Nephron progenitor cell (in vitro differentiated cells): ENCODE data around the gene DNAI4.
"Not testable (repeated sequence)": the region's sequence is repeated elsewhere in the genome, so short reads cannot be mapped to it uniquely, and the experiment has no call there.

Experiments
- DNase-seq: peaks from one replicate; pipeline ENCODE4 v3.0.0; 2021
- H3K27ac Mint-ChIP-seq: 2 replicates; pipeline ENCODE4 v1.8.0; 2021; ENCODE audit warnings: mild to moderate bottlenecking, moderate library complexity, mixed read lengths
- H3K27me3 Mint-ChIP-seq: 2 replicates; pipeline ENCODE4 v1.8.0; 2021; ENCODE audit warnings: mild to moderate bottlenecking, low read depth, mixed read lengths; ENCODE audit not compliant: poor library complexity
- H3K36me3 Mint-ChIP-seq: 2 replicates; pipeline ENCODE4 v1.8.0; 2021; ENCODE audit warnings: low read depth, mixed read lengths
- H3K4me1 Mint-ChIP-seq: 2 replicates; pipeline ENCODE4 v1.8.0; 2021; ENCODE audit warnings: mixed read lengths
- H3K4me3 Mint-ChIP-seq: 2 replicates; pipeline ENCODE4 v1.8.0; 2021; ENCODE audit warnings: mild to moderate bottlenecking, moderate library complexity, mixed read lengths
- H3K9me3 Mint-ChIP-seq: 2 replicates; pipeline ENCODE4 v1.8.0; 2021; ENCODE audit warnings: mild to moderate bottlenecking, moderate library complexity, mixed read lengths
- TF ChIP-seq, protein P1 (sequence below): fragments of 200-600 bp; sonication (generic); IDR thresholded peaks from 2 replicates; pipeline ENCODE4 v1.5.0; 2021; ENCODE audit warnings: antibody characterized with exemption

DNAI4 gene

DNA sequence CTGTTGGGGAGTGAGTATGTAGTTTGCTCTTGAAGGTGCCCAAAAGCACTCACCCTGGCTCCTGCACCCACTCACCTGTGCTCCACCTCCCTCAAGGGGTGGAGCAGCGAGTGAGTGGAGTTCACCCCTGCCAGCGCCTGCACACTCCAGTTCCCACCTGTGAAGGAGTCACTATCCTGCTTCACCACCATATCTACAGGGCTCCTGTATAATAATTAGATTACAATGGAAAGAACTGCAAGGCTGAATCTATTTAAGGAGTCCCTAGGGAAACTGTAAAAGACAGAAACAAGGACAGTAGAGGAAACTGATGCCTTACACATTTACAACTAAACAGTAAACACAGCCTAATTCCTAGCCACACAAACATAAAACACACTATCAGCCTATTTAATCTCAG is 4.1 kb downstream of the DNAI4 start:
- no peak overlapping the region for H3K27ac Mint-ChIP-seq
- peaks cover 62% of the 10 kb centered on the region for H3K36me3 Mint-ChIP-seq
- TF ChIP-seq, protein P1, sequence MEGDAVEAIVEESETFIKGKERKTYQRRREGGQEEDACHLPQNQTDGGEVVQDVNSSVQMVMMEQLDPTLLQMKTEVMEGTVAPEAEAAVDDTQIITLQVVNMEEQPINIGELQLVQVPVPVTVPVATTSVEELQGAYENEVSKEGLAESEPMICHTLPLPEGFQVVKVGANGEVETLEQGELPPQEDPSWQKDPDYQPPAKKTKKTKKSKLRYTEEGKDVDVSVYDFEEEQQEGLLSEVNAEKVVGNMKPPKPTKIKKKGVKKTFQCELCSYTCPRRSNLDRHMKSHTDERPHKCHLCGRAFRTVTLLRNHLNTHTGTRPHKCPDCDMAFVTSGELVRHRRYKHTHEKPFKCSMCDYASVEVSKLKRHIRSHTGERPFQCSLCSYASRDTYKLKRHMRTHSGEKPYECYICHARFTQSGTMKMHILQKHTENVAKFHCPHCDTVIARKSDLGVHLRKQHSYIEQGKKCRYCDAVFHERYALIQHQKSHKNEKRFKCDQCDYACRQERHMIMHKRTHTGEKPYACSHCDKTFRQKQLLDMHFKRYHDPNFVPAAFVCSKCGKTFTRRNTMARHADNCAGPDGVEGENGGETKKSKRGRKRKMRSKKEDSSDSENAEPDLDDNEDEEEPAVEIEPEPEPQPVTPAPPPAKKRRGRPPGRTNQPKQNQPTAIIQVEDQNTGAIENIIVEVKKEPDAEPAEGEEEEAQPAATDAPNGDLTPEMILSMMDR = no peak
- no peaks in the 10 kb centered on the region for H3K27me3 Mint-ChIP-seq
- DNase-seq = no peak
- no peak overlapping the region for H3K4me3 Mint-ChIP-seq
- H3K4me1 Mint-ChIP-seq = peaks cover 19% of the 10 kb centered on the region
- peaks cover 23% of the 10 kb centered on the region for H3K9me3 Mint-ChIP-seq

DNA sequence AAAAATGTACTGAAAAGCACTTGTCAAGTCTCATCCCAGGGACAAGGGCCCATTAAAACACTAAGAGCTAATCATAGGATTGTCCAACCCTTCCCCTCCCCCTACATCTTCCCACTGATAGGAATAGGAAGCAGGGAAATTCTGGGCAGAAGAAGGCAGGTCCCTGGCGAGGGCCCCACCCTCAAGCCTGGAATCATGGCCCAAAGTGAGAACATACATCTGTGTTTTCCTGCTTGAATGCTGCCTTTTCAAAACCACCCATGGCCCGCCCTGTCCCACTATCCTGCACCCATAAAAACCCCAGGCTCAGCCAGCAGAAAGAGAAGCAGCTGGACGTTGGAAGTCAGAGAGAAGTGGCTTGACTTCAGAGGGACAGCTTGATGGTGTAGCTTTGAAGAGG is 4.8 kb downstream of the DNAI4 start:
- Mint-ChIP-seq H3K4me3 (no peak overlapping the region), H3K27me3 (no peaks in the 10 kb centered on the region), H3K27ac (no peak overlapping the region), H3K4me1 (peaks cover 19% of the 10 kb centered on the region), H3K9me3 (peaks cover 23% of the 10 kb centered on the region), H3K36me3 (peaks cover 62% of the 10 kb centered on the region)
- TF ChIP-seq, protein P1 = no peak
- no peak for DNase-seq

DNA sequence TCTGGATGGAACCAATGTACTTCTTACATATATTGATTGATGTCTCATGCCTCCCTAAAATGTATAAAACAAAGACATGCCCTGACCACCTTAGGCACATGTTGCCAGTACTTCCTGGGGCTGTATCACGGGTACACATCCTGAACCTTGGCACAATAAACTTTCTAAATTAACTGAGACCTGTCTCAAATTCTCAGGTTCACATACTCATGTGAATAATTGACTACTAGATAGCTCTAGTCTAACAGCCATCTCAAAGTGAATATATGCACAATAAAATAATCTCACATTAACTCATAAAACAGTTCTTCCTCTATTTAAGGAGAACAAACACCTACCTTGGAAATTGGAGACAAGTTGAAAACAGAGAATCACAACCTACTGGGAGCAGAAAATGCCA is 5.6 kb downstream of the DNAI4 start:
- DNase-seq = no peak
- no peak overlapping the region for H3K27ac Mint-ChIP-seq
- H3K9me3 Mint-ChIP-seq = peaks cover 23% of the 10 kb centered on the region
- peaks cover 66% of the 10 kb centered on the region for H3K36me3 Mint-ChIP-seq
- H3K27me3 Mint-ChIP-seq = no peaks in the 10 kb centered on the region
- H3K4me3 Mint-ChIP-seq = no peak overlapping the region
- peaks cover 19% of the 10 kb centered on the region for H3K4me1 Mint-ChIP-seq
- TF ChIP-seq, protein P1 = no peak

DNA sequence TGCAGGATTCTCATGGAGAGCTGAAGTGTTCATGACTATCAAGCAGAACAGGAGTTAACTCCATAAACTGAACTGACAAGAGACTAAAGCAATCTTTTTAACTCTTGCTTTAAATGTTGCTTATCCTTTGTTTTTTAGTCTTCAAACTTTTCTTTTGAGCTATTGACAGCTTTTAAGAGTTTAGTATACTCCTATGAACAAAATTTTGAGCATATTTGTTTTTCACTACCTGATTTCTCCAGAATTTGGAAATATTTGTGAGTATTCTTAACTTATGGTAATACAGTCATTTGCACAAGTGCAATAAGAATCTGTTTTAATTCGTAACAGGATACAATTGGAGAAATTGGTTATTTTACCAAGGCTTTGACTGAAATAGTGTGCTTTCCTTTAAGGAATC is 7.2 kb downstream of the DNAI4 start:
- DNase-seq = no peak
- Mint-ChIP-seq H3K9me3 (peaks cover 23% of the 10 kb centered on the region), H3K27ac (no peak overlapping the region), H3K4me1 (peaks cover 5% of the 10 kb centered on the region), H3K36me3 (peaks cover 63% of the 10 kb centered on the region), H3K27me3 (no peaks in the 10 kb centered on the region), H3K4me3 (no peak overlapping the region)
- TF ChIP-seq, protein P1 = no peak

DNA sequence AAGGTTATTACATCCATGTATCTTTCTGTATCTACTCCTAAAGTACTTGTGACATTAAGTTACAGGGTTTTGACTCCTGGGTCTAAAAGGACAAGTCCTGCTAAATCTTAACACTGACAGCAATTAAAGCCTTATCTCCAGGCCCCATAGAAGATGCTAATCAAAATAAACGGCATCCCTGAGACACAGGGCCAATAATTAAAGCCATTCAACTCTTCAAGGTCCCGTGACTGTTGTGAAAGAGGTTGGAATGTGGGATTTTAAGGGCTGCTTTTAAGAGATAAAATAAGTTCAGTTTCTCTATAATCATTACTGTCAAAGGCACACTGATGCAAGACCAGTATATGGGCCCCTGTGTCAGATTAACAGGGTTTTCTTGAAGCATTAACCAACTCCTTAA is 8.3 kb downstream of the DNAI4 start:
- no peak for DNase-seq
- H3K27ac Mint-ChIP-seq = no peak overlapping the region
- H3K9me3 Mint-ChIP-seq = peaks cover 23% of the 10 kb centered on the region
- H3K27me3 Mint-ChIP-seq = no peaks in the 10 kb centered on the region
- TF ChIP-seq, protein P1 = no peak
- peaks cover 56% of the 10 kb centered on the region for H3K36me3 Mint-ChIP-seq
- no peak overlapping the region for H3K4me3 Mint-ChIP-seq
- no peaks in the 10 kb centered on the region for H3K4me1 Mint-ChIP-seq

DNA sequence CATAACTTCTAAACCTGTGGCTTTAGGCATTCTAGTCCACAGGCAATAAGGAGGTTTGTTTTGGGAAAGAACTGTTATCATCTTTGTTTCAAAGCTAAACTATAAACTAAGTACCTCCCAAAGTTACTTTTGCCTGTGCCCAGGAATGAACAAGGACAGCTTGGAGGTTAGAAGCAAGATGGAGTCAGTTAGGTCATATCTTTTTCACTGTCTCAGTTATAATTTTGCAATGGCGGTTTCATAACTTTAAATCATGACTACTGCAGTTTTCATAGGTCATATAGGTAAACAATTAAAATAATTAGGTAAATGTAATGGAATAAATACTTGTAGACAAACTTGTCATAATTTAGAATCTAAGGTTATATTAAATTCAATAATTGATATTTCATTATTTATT is 9.5 kb downstream of the DNAI4 start:
- not testable (repeated sequence) for H3K27ac Mint-ChIP-seq, H3K27me3 Mint-ChIP-seq, H3K4me3 Mint-ChIP-seq, H3K4me1 Mint-ChIP-seq, DNase-seq
- peaks cover 45% of the 10 kb centered on the region for H3K36me3 Mint-ChIP-seq
- peaks cover 18% of the 10 kb centered on the region for H3K9me3 Mint-ChIP-seq
